Upper lobe of left lung (tissue), 6 donors: ENCODE data around the gene ZNF616. TPM values are rescaled to one million over a fixed set of nuclear protein-coding genes. Genes with fewer than 3 reads are reported as not detected.

Source experiments
- ATAC-seq, 2 donors: fragments of 200-7000 bp; cut with Tn5 transposase; one replicate each; pipeline ENCODE4 v1.9.1; 2022; ENCODE audit warnings: mild to moderate bottlenecking in 2 of 2, moderate library complexity in 2 of 2; ENCODE audit not compliant: low FRiP score in 2 of 2
- DNase-seq, 2 donors: peaks; one replicate each; pipeline ENCODE4 v3.0.0-alpha.2; 2019 to 2020
- H3K27ac ChIP-seq, 4 donors: fragments of 200-600 bp; sonication (generic); one replicate each; pipeline ENCODE4 v1.5.1; 2016 to 2019
- H3K27me3 ChIP-seq, 4 donors: fragments of 200-600 bp; sonication (generic); one replicate each; pipeline ENCODE4 v1.5.1; 2017 to 2019
- H3K36me3 ChIP-seq, 4 donors: fragments of 200-600 bp; sonication (generic); one replicate each; pipeline ENCODE4 v1.5.1; 2016 to 2019
- H3K4me1 ChIP-seq, 4 donors: fragments of 200-600 bp; sonication (generic); one replicate each; pipeline ENCODE4 v1.5.1; 2018 to 2019
- H3K4me3 ChIP-seq, 4 donors: fragments of 200-600 bp; sonication (generic); one replicate each; pipeline ENCODE4 v1.5.1; 2017 to 2019; ENCODE audit warnings: mild to moderate bottlenecking in 2 of 4, moderate library complexity in 1 of 4
- H3K9me3 ChIP-seq, 4 donors: fragments of 200-600 bp; sonication (generic); one replicate each; pipeline ENCODE4 v1.5.1; 2018 to 2019
- EP300 ChIP-seq, 4 donors: sonication (generic); formaldehyde crosslinking; IDR thresholded peaks; one replicate each; pipeline ENCODE4 v1.5.1; 2017; ENCODE audit warnings: antibody characterized with exemption in 4 of 4, control low read depth in 2 of 4
- POLR2A ChIP-seq, 4 donors: fragments of 450-650 bp; IDR thresholded peaks; one replicate each; pipeline ENCODE4 v1.5.1; 2016 to 2017; ENCODE audit warnings: antibody characterized with exemption in 4 of 4, mild to moderate bottlenecking in 2 of 4
- POLR2AphosphoS5 ChIP-seq, 2 donors: sonication (generic); formaldehyde crosslinking; IDR thresholded peaks; one replicate each; pipeline ENCODE4 v1.5.1; 2017; ENCODE audit warnings: antibody characterized with exemption in 2 of 2
- WGBS, 2 donors: methylation state at CpG; one replicate each; pipeline ENCODE4 v1.1.5; 2017 to 2018; 5-methylcytosine and 5-hydroxymethylcytosine counted together
- total RNA-seq, 6 donors: library from RNA; depleted of rRNA in 4 of 6; stranded (reverse); fragments of >200 nt in 4 of 6; gene quantifications; one replicate each; pipeline versions ENCODE4 v1.1.0 to v1.2.1, GENCODE V29; 2016 to 2021
- TF ChIP-seq, protein P1 (sequence below), 6 experiments: fragments of 450-650 bp in 4 of 6; fragments of 200-600 bp in 2 of 6; sonication (generic) in 2 of 6; IDR thresholded peaks; one replicate each; pipeline ENCODE4 v1.5.1; 2016 to 2019; ENCODE audit warnings: antibody characterized with exemption in 6 of 6
- donor health status: DM: no; HTN: no; CAD: no; lungs with moderate emphysema.
- donor health status: DM: no; HTN: yes; CAD: no; lungs with severe emphysema.

The ZNF616 gene
- total RNA-seq, 6 donors from 2014 or later: 2.2 to 19.9 (median 10.2) TPM

DNA sequence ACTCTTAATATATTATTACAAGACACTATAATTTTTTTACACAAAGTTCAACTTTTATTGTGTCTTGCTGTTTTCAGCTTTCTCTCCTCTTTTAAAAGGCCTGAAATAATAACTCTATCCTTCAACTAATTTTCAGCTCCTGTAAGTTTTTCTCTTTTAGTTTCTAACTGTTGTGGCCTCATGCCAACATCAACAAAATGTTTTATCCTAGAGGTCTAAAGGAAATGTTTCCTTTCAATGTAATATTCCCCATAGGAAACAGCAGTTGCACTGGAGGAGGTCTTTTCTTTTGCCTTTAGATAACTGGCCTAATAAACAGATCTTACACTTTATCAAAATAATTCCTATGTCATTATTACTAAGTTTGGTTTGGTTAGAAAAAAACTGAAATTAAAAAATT lies 8.5 kb upstream of the ZNF616 start:
- ATAC-seq (no peak), DNase-seq (no peak)
- no peaks in the 10 kb centered on the region for H3K27me3 ChIP-seq
- H3K9me3 ChIP-seq: peaks cover 4 to 46% (median 28%) of the 10 kb centered on the region in 4 donors
- H3K4me1 ChIP-seq: no peaks in the 10 kb centered on the region
- no peak overlapping the region for H3K27ac ChIP-seq
- no peaks in the 10 kb centered on the region for H3K36me3 ChIP-seq
- TF ChIP-seq, protein P1, sequence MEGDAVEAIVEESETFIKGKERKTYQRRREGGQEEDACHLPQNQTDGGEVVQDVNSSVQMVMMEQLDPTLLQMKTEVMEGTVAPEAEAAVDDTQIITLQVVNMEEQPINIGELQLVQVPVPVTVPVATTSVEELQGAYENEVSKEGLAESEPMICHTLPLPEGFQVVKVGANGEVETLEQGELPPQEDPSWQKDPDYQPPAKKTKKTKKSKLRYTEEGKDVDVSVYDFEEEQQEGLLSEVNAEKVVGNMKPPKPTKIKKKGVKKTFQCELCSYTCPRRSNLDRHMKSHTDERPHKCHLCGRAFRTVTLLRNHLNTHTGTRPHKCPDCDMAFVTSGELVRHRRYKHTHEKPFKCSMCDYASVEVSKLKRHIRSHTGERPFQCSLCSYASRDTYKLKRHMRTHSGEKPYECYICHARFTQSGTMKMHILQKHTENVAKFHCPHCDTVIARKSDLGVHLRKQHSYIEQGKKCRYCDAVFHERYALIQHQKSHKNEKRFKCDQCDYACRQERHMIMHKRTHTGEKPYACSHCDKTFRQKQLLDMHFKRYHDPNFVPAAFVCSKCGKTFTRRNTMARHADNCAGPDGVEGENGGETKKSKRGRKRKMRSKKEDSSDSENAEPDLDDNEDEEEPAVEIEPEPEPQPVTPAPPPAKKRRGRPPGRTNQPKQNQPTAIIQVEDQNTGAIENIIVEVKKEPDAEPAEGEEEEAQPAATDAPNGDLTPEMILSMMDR (IDR thresholded peaks at IDR 0.05): no peak
- TF ChIP-seq POLR2A (IDR thresholded peaks at IDR 0.05) (no peak), EP300 (IDR thresholded peaks at IDR 0.05) (no peak), POLR2AphosphoS5 (IDR thresholded peaks at IDR 0.05) (no peak)
- no peak overlapping the region for H3K4me3 ChIP-seq

DNA sequence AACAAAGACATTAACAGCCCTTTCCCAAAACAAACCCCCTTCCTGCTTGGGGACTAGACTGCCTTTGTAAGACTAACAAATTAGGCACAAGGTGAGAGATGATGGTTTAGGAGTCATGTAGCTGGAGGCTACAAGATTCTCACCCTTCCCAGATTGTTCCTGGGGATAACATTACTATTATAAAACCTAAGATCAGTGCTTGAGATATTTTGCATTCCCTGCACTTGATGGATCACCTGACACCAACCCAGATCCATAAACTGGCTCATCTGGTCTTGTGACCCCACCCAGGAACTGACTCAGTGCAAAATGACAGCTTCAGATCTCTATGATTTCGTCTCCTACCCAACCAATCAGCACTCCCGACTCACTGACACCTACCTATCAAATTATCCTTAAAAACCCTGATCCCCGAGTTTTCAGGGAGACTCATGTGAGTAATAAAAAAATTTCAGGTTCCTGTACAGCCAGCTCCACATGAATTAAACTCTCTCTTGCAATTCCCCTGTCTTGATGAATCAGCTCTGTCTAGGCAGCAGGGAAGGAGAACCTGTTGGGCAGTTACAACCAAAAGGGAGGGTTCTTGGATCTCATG lies 2.4 kb upstream of the ZNF616 start:
- TF ChIP-seq POLR2A (IDR thresholded peaks at IDR 0.05): no peak
- TF ChIP-seq, protein P1 (IDR thresholded peaks at IDR 0.05): no peak
- no peak for TF ChIP-seq EP300 (IDR thresholded peaks at IDR 0.05)
- no peak for TF ChIP-seq POLR2AphosphoS5 (IDR thresholded peaks at IDR 0.05)
- Histone ChIP-seq H3K36me3 (no peaks in the 10 kb centered on the region), H3K9me3 (peaks cover 0 to 13% (median 4%) of the 10 kb centered on the region in 4 donors), H3K4me3 (no peak overlapping the region), H3K4me1 (peaks cover 13 to 20% (median 16%) of the 10 kb centered on the region in 4 donors), H3K27ac (no peak overlapping the region), H3K27me3 (no peaks in the 10 kb centered on the region)
- 89 to 90% methylated on average over 3 of the region's 3 CpGs for WGBS, 2 donors
- DNase-seq (no peak), ATAC-seq (no peak)

DNA sequence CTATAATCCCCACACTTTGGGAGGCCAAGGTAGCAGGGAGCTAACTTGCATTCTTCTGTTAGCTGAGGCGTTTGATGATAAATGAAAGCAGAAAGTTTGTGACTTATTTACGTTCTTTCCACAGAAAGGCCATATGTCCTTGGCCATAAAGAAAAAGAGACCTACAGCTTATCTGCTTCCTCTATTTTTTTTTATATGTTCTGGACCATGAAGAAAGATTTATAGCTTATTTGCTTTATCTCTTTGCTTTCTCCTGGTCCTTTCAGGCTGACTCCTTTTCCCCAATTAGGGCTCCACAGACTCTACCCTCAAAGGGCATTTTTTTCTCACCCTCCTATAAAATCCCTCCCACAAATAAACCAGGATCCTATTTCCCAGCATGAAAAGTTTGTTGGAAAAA lies 1.5 kb upstream of the ZNF616 start:
- H3K9me3 ChIP-seq: peaks cover 0 to 7% (median 3%) of the 10 kb centered on the region in 4 donors
- H3K27me3 ChIP-seq: no peaks in the 10 kb centered on the region
- H3K36me3 ChIP-seq: no peaks in the 10 kb centered on the region
- H3K27ac ChIP-seq: no peak overlapping the region
- H3K4me3 ChIP-seq: no peak overlapping the region
- 87 to 90% methylated on average over 2 of the region's 2 CpGs for WGBS, 2 donors
- TF ChIP-seq, protein P1 (IDR thresholded peaks at IDR 0.05): no peak
- no peak for TF ChIP-seq POLR2A (IDR thresholded peaks at IDR 0.05)
- no peak for TF ChIP-seq POLR2AphosphoS5 (IDR thresholded peaks at IDR 0.05)
- no peak for TF ChIP-seq EP300 (IDR thresholded peaks at IDR 0.05)
- peaks cover 13 to 20% (median 16%) of the 10 kb centered on the region in 4 donors for H3K4me1 ChIP-seq
- DNase-seq: no peak
- no peak for ATAC-seq

DNA sequence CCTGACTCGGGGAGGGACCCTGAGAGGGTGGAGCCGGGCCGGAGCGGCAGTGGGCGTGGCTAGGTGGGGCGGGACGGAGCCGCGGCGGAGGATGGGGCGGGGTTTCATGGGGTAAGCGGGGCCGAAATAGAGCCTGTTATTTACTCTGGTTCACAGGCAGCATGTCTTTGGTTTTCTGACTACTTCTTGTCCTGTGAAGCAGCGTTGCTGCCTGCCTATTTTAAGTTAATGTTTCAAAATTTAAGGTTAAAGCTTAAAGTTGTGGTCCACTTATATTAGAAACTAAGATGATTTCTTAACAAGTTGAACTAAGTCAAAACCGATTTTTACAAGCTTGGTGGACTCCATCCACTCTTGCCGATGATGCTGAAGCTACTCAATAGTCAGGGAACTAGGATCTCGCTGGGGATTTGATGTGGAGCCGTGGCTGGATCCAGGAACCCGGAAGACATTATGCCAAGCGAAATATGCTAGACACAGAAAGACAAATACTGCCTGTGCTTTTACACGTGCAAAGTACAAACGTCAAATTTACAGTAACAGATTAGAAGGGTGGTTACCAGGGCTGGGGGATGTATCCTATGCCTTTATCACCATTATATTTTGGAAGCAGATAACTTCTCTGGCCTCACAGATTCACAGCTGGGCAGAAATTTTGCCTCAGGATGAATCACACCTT lies 433 bp upstream of the ZNF616 start:
- WGBS, 2 donors: 14 to 16% methylated on average over 22 of the region's 22 CpGs
- H3K27ac ChIP-seq: peak overlapping the region; percentile 92 to 97 (median 93)
- ATAC-seq (peak; percentile 100), DNase-seq (peak in 1 of 2 donors; percentile 99)
- H3K36me3 ChIP-seq: no peaks in the 10 kb centered on the region
- TF ChIP-seq EP300 (IDR thresholded peaks at IDR 0.05) (no peak), POLR2A (IDR thresholded peaks at IDR 0.05) (no peak), POLR2AphosphoS5 (IDR thresholded peaks at IDR 0.05) (no peak)
- TF ChIP-seq, protein P1 (IDR thresholded peaks at IDR 0.05): no peak
- peak overlapping the region in 3 of 4 donors; percentile 83 to 99 (median 98) for H3K4me3 ChIP-seq
- H3K9me3 ChIP-seq: peaks cover 0 to 13% (median 5%) of the 10 kb centered on the region in 4 donors
- peaks cover 13 to 20% (median 16%) of the 10 kb centered on the region in 4 donors for H3K4me1 ChIP-seq
- no peaks in the 10 kb centered on the region for H3K27me3 ChIP-seq
